A673 (cell line): Measurements from ENCODE around the gene GJA5.

Experiments
- CTCF ChIP-seq: fragments of 300-800, 200-600 bp; sonication (generic); conservative IDR thresholded peaks from 2 replicates; pipeline ENCODE4 v1.5.1; 2017; ENCODE audit warnings: low read depth, mild to moderate bottlenecking, antibody characterized with exemption, low read length, moderate library complexity, mixed read lengths
- EZH2 ChIP-seq: fragments of 200-600 bp; sonication (generic); IDR thresholded peaks from 2 replicates; pipeline ENCODE4 v1.6.1; 2017; ENCODE audit warnings: borderline replicate concordance, low read depth, mild to moderate bottlenecking, mixed read lengths, antibody characterized with exemption, low read length; ENCODE audit not compliant: poor library complexity, severe bottlenecking

GRCh38 chr1:147781056-147781471, 20.7 kb upstream of the GJA5 start:
- TF ChIP-seq EZH2 (no peak), CTCF (no peak)
